C4-2B (cell line): ENCODE results near the gene PORCN.

Experiments used
- ZFX ChIP-seq: fragments of 450-650 bp; IDR thresholded peaks from 2 replicates; pipeline ENCODE4 v1.6.1; 2017
- TF ChIP-seq, protein P1 (sequence below): fragments of 450-650 bp; conservative IDR thresholded peaks from 2 replicates; pipeline ENCODE4 v1.5.1; 2017; ENCODE audit warnings: mild to moderate bottlenecking

- TF ChIP-seq, protein P1, sequence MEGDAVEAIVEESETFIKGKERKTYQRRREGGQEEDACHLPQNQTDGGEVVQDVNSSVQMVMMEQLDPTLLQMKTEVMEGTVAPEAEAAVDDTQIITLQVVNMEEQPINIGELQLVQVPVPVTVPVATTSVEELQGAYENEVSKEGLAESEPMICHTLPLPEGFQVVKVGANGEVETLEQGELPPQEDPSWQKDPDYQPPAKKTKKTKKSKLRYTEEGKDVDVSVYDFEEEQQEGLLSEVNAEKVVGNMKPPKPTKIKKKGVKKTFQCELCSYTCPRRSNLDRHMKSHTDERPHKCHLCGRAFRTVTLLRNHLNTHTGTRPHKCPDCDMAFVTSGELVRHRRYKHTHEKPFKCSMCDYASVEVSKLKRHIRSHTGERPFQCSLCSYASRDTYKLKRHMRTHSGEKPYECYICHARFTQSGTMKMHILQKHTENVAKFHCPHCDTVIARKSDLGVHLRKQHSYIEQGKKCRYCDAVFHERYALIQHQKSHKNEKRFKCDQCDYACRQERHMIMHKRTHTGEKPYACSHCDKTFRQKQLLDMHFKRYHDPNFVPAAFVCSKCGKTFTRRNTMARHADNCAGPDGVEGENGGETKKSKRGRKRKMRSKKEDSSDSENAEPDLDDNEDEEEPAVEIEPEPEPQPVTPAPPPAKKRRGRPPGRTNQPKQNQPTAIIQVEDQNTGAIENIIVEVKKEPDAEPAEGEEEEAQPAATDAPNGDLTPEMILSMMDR = no peak
- TF ChIP-seq ZFX = no peak
These were observed 49.3 kb upstream of the PORCN start for GRCh38 chrX:48459483-48459882.
